Prostate gland (tissue), 2 donors: Measurements from ENCODE around the gene ME3.
"Not testable (repeated sequence)": the region's sequence is repeated elsewhere in the genome, so short reads cannot be mapped to it uniquely, and the experiment has no call there.

Experiments used
- CTCF ChIP-seq, 4 experiments: fragments of 200-600 bp in 2 of 4; fragments of 450-650 bp in 2 of 4; sonication (generic) in 2 of 4; IDR thresholded peaks; 1 replicate in 3 of 4; 2 replicates in 1 of 4; pipeline ENCODE4 v1.5.1; 2016 to 2019; ENCODE audit warnings: antibody characterized with exemption in 4 of 4, mild to moderate bottlenecking in 2 of 4, moderate library complexity in 2 of 4
- POLR2AphosphoS5 ChIP-seq: sonication (generic); formaldehyde crosslinking; IDR thresholded peaks from one replicate; pipeline ENCODE4 v1.6.1; 2017; ENCODE audit warnings: antibody characterized with exemption

- not testable (repeated sequence) for TF ChIP-seq CTCF (IDR thresholded peaks at IDR 0.05); POLR2AphosphoS5
Measured at GRCh38 chr11:86416951-86417350, 255.5 kb downstream of the ME3 start.
